K562 (cell line): ENCODE data around the gene BTBD1. TPM values are rescaled to one million over a fixed set of nuclear protein-coding genes. Genes with fewer than 3 reads are reported as not detected.

Experiments
- ADNP ChIP-seq: fragments of 200-800 bp; sonication (Bioruptor generic); IDR thresholded peaks from 2 replicates; pipeline ENCODE4 v1.6.1; 2016; ENCODE audit warnings: missing genetic modification characterization, missing compliant biosample characterization
- ARID3B ChIP-seq: fragments of 250-450 bp; sonication (Bioruptor Pico); IDR thresholded peaks from 2 replicates; pipeline ENCODE4 v1.4.0; 2020; ENCODE audit warnings: borderline replicate concordance
- CEBPZ ChIP-seq: fragments of 150-350 bp; IDR thresholded peaks from 2 replicates; pipeline ENCODE4 v1.6.1; 2014; ENCODE audit warnings: low read depth, mild to moderate bottlenecking, low read length, borderline replicate concordance
- CHD2 ChIP-seq: IDR thresholded peaks from 2 replicates; pipeline ENCODE4 v1.6.1; 2011; ENCODE audit warnings: low read depth, low read length
- ELK3 ChIP-seq: fragments of 450-650 bp; formaldehyde crosslinking; IDR thresholded peaks from 2 replicates; pipeline ENCODE4 v1.4.0; 2020; ENCODE audit warnings: mild to moderate bottlenecking
- ETV1 ChIP-seq: fragments of 450-650 bp; conservative IDR thresholded peaks from 2 replicates; pipeline ENCODE4 v1.6.1; 2016; ENCODE audit warnings: missing genetic modification characterization, control low read depth, low read depth, missing compliant biosample characterization
- HDAC3 ChIP-seq: fragments of 450-650 bp; IDR thresholded peaks from 2 replicates; pipeline ENCODE4 v1.6.1; 2018; ENCODE audit warnings: borderline replicate concordance, mild to moderate bottlenecking, moderate library complexity; ENCODE audit not compliant: partially characterized antibody
- HMGXB4 ChIP-seq: sonication (generic); formaldehyde crosslinking; IDR thresholded peaks from 2 replicates; pipeline ENCODE4 v1.8.1; 2023; ENCODE audit warnings: mild to moderate bottlenecking, missing genetic modification reagents
- ILF3 ChIP-seq: fragments of 450-650 bp; IDR thresholded peaks from 2 replicates; pipeline ENCODE4 v1.6.1; 2018; ENCODE audit warnings: antibody characterized with exemption, mild to moderate bottlenecking, moderate library complexity, borderline replicate concordance
- KDM1A ChIP-seq, 2 experiments: fragments of 450-650 bp; IDR thresholded peaks; 2 replicates each; pipeline ENCODE4 v1.6.1; 2016; ENCODE audit warnings: mild to moderate bottlenecking in 2 of 2
- MCM7 ChIP-seq, 2 experiments: fragments of 450-650 bp; IDR thresholded peaks; 2 replicates each; pipeline ENCODE4 v1.6.1; 2016 to 2018
- MED1 ChIP-seq: sonication (generic); formaldehyde crosslinking; IDR thresholded peaks from 2 replicates; pipeline ENCODE4 v1.8.1; 2023; ENCODE audit warnings: missing genetic modification reagents, borderline replicate concordance
- PHF21A ChIP-seq: fragments of 450-650 bp; IDR thresholded peaks from 2 replicates; pipeline ENCODE4 v1.6.1; 2017; ENCODE audit warnings: low read depth, borderline replicate concordance
- POLR2A ChIP-seq: fragments of 450-650 bp; conservative IDR thresholded peaks from 2 replicates; pipeline ENCODE4 v1.6.1; 2016
- RNF219 ChIP-seq: fragments of 250-450 bp; sonication (Bioruptor Pico); IDR thresholded peaks from 2 replicates; pipeline ENCODE4 v1.5.0; 2022; ENCODE audit warnings: mild to moderate bottlenecking
- SP2 ChIP-seq: IDR thresholded peaks from 2 replicates; pipeline ENCODE4 v1.6.1; 2011; ENCODE audit warnings: mild to moderate bottlenecking, low read depth, low read length, moderate library complexity; ENCODE audit not compliant: poor library complexity, severe bottlenecking; ENCODE audit errors: extremely low read depth
- ZEB2 ChIP-seq: fragments of 450-650 bp; IDR thresholded peaks from 2 replicates; pipeline ENCODE4 v1.6.1; 2016
- ZNF41 ChIP-seq: fragments of 250-450 bp; sonication (Bioruptor Pico); conservative IDR thresholded peaks from 2 replicates; pipeline ENCODE4 v1.4.0; 2020; ENCODE audit warnings: mild to moderate bottlenecking
- polyA plus RNA-seq, 8 experiments: library from polyadenylated mRNA; depleted of rRNA in 4 of 8; stranded (reverse) in 5 of 8; unstranded in 3 of 8; fragments of >200 nt; fragmentation: Nextera tagmentation in 2 of 8; fragmentation: Illumina TruSeq in 1 of 8; extraction: Ambion mirVana in 2 of 8; extraction: Trizol in 1 of 8; gene quantifications; 2 replicates each; pipeline versions ENCODE4 v1.2.1 to v1.2.3, GENCODE V29; 2011 to 2014; ENCODE audit warnings: inconsistent platforms in 1 of 8, missing spikeins in 1 of 8
- total RNA-seq, 7 experiments: library from RNA; depleted of rRNA in 6 of 7; stranded (reverse); fragments of >200 nt in 6 of 7; fragmentation: Illumina TruSeq in 2 of 7; extraction: Trizol in 2 of 7; gene quantifications; 2 replicates each; pipeline versions ENCODE4 v1.2.1 to v1.2.3, GENCODE V29; 2011 to 2021; ENCODE audit warnings: low replicate concordance in 1 of 7

Gene BTBD1
- total and polyA plus RNA-seq, 9 of the 15 experiments (the other 6 are each of a cell fraction or from before 2014, with no cell fraction given), result 19.4 to 106 (median 90.4) TPM

- no peak for TF ChIP-seq PHF21A
- TF ChIP-seq ELK3 (CRISPR knock-in tag), result no peak
- TF ChIP-seq HMGXB4 (CRISPR knock-in tag), result no peak
- TF ChIP-seq CHD2, result peak; percentile 95
- TF ChIP-seq HDAC3, result no peak
- peak; percentile 88 for TF ChIP-seq POLR2A
- peak; percentile 75 for TF ChIP-seq ETV1
- no peak for TF ChIP-seq ZNF41 (CRISPR knock-in tag)
- TF ChIP-seq MCM7 (IDR thresholded peaks at IDR 0.05), result no peak
- no peak; the same call in 1 of the 2 replicates for TF ChIP-seq ZEB2
- no peak for TF ChIP-seq KDM1A (IDR thresholded peaks at IDR 0.05)
- no peak for TF ChIP-seq ILF3
- TF ChIP-seq RNF219 (CRISPR knock-in tag), result no peak
- no peak for TF ChIP-seq ADNP (tag)
- no peak for TF ChIP-seq SP2
- no peak for TF ChIP-seq CEBPZ
- no peak for TF ChIP-seq MED1 (CRISPR knock-in tag)
- no peak for TF ChIP-seq ARID3B (CRISPR knock-in tag)
These were observed 81.2 kb downstream of the BTBD1 start, which contains the start of gene RAMAC (continued) for GRCh38 chr15:82985688-82986441.
